A673 (cell line): ENCODE measurements around the gene SLC39A13. TPM values are rescaled to one million over a fixed set of nuclear protein-coding genes. Genes with fewer than 3 reads are reported as not detected.

Experiments
- BruUV-seq: library from RNA; stranded (reverse); fragments of 400-500 nt; replicated peaks from 2 replicates; lab custom pipeline; 2021; lab: Mats Ljungman, UMichigan
- CTCF ChIA-PET: fragments of 300-600 bp; sonication (Branson Sonifier 250); formaldehyde crosslinking; loops from one replicate; lab custom pipeline; 2022; ENCODE audit warnings: antibody characterized with exemption; lab: Charles Lee
- POLR2A ChIA-PET: fragments of 300-600 bp; sonication (Branson Sonifier 250); formaldehyde crosslinking; loops from one replicate; lab custom pipeline; 2022; ENCODE audit warnings: antibody characterized with exemption; ENCODE audit not compliant: low non-redundant PET; lab: Charles Lee
- DNase-seq: peaks from one replicate; pipeline ENCODE4 v3.0.0-alpha.2; 2015; ENCODE audit warnings: low spot score
- H3K27ac ChIP-seq: fragments of 200-600 bp; sonication (generic); 2 replicates; pipeline ENCODE4 v1.5.1; 2016; ENCODE audit warnings: mixed run types, low read depth, mild to moderate bottlenecking, mixed read lengths, antibody characterized with exemption, low read length; ENCODE audit not compliant: poor library complexity, severe bottlenecking
- H3K27me3 ChIP-seq: fragments of 200-600 bp; sonication (generic); replicated peaks from 2 replicates; pipeline ENCODE4 v1.6.1; 2017; ENCODE audit warnings: mixed run types, low read depth, mild to moderate bottlenecking, mixed read lengths, antibody characterized with exemption, low read length; ENCODE audit not compliant: insufficient read depth, poor library complexity
- H3K36me3 ChIP-seq: fragments of 200-600 bp; sonication (generic); 2 replicates; pipeline ENCODE4 v1.6.1; 2016; ENCODE audit warnings: mixed run types, mild to moderate bottlenecking, mixed read lengths, antibody characterized with exemption, low read length; ENCODE audit not compliant: insufficient read depth, poor library complexity, severe bottlenecking
- H3K4me1 ChIP-seq: fragments of 200-600 bp; sonication (generic); 2 replicates; pipeline ENCODE4 v1.6.1; 2017; ENCODE audit warnings: mixed run types, mild to moderate bottlenecking, mixed read lengths, antibody characterized with exemption, low read length; ENCODE audit not compliant: insufficient read depth, poor library complexity, severe bottlenecking
- H3K4me3 ChIP-seq: fragments of 200-600 bp; sonication (generic); 2 replicates; pipeline ENCODE4 v1.5.1; 2016; ENCODE audit warnings: low read depth, mixed run types, mild to moderate bottlenecking, mixed read lengths, low read length; ENCODE audit not compliant: poor library complexity, severe bottlenecking
- H3K9me3 ChIP-seq: fragments of 200-600 bp; sonication (generic); 2 replicates; pipeline ENCODE4 v1.6.1; 2016; ENCODE audit warnings: mixed run types, low read depth, mild to moderate bottlenecking, mixed read lengths, antibody characterized with exemption, low read length; ENCODE audit not compliant: poor library complexity, severe bottlenecking
- EZH2 ChIP-seq: fragments of 200-600 bp; sonication (generic); IDR thresholded peaks from 2 replicates; pipeline ENCODE4 v1.6.1; 2017; ENCODE audit warnings: borderline replicate concordance, low read depth, mild to moderate bottlenecking, mixed read lengths, antibody characterized with exemption, low read length; ENCODE audit not compliant: poor library complexity, severe bottlenecking
- intact Hi-C: fragments of 100-400 bp; cut with micrococcal nuclease; formaldehyde crosslinking; loops from one replicate; pipeline ENCODE4 v1.10.0; 2022; ENCODE audit not compliant: unreplicated experiment
- total RNA-seq: library from RNA; stranded (reverse); gene quantifications from 2 replicates; pipeline ENCODE4 v1.2.3, GENCODE V29; 2021
- TF ChIP-seq, protein P1 (sequence below): fragments of 300-800, 200-600 bp; sonication (generic); conservative IDR thresholded peaks from 2 replicates; pipeline ENCODE4 v1.5.1; 2017; ENCODE audit warnings: low read depth, mild to moderate bottlenecking, antibody characterized with exemption, low read length, moderate library complexity, mixed read lengths

SLC39A13 gene
- total RNA-seq, 1 experiment from 2014 or later, result 53.3 TPM

GRCh38 chr11:47445840-47446239, 37.5 kb downstream of the SLC39A13 start:
- Histone ChIP-seq H3K27ac (no peak overlapping the region), H3K27me3 (no peaks in the 10 kb centered on the region), H3K4me3 (no peak overlapping the region), H3K36me3 (no peaks in the 10 kb centered on the region), H3K4me1 (no peaks in the 10 kb centered on the region), H3K9me3 (no peaks in the 10 kb centered on the region)
- intact Hi-C loops, result no loop called here
- no peak for TF ChIP-seq EZH2
- TF ChIP-seq, protein P1, sequence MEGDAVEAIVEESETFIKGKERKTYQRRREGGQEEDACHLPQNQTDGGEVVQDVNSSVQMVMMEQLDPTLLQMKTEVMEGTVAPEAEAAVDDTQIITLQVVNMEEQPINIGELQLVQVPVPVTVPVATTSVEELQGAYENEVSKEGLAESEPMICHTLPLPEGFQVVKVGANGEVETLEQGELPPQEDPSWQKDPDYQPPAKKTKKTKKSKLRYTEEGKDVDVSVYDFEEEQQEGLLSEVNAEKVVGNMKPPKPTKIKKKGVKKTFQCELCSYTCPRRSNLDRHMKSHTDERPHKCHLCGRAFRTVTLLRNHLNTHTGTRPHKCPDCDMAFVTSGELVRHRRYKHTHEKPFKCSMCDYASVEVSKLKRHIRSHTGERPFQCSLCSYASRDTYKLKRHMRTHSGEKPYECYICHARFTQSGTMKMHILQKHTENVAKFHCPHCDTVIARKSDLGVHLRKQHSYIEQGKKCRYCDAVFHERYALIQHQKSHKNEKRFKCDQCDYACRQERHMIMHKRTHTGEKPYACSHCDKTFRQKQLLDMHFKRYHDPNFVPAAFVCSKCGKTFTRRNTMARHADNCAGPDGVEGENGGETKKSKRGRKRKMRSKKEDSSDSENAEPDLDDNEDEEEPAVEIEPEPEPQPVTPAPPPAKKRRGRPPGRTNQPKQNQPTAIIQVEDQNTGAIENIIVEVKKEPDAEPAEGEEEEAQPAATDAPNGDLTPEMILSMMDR, result no peak
- no peak for DNase-seq
- CTCF ChIA-PET, result interaction anchor here (0.6 to 0.7 kb wide), 2 partner anchors 21 to 33 kb away, joined by 3 read pairs; no protein-coding TSS in a partner anchor
- POLR2A ChIA-PET, result no interaction called here
- BruUV-seq, result no TSS peak

DNA sequence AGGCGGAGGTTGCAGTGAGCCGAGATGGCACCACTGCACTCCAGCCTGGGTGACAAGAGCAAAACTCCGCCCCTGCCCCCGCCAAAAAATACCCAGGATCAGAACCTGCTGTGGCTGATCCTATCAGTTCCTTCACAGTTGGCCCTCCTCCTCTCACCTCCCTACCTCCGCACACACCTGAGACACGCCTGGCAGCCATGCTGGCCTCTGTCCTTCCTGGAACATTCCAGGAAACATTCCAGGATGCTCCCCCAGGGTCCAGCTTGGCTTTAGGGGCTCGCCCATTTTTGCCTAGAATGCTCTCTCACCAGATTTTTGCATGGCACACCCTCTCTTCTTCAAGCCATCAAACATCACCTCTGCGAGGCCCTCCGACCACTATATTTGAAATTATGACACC, 38.4 kb downstream of the SLC39A13 start:
- H3K36me3 ChIP-seq, result no peaks in the 10 kb centered on the region
- CTCF ChIA-PET, result no interaction called here
- no TSS peak for BruUV-seq
- no peaks in the 10 kb centered on the region for H3K27me3 ChIP-seq
- no peak overlapping the region for H3K27ac ChIP-seq
- no peak for TF ChIP-seq EZH2
- TF ChIP-seq, protein P1, result no peak
- H3K9me3 ChIP-seq, result no peaks in the 10 kb centered on the region
- no peak for DNase-seq
- intact Hi-C loops, result no loop called here
- no peaks in the 10 kb centered on the region for H3K4me1 ChIP-seq
- no peak overlapping the region for H3K4me3 ChIP-seq
- POLR2A ChIA-PET, result no interaction called here

DNA sequence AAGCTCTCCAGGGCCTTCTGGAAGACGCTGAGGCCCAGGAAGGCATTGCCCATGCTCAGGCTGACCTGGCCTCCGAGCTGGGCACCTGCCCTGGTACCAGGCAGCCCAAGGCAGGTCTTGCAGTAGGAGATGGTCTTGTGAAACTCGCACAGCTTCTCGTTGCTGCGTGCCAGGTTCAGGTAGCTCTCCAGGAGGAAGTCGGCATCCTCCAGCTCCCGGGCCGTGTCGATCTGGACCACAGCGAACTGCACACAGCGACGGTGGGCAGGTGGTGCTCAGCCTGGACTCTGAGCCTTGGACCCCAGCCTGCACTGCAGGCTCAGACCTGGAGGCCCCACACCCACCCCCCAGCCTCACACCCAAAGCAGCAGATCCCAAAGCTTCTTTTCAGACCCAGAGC, 39.5 kb downstream of the SLC39A13 start:
- intact Hi-C loops, result no loop called here
- ChIA-PET POLR2A (interaction anchor here (0.5 kb wide), 1 partner anchor 488 kb away, joined by 17 read pairs; no protein-coding TSS in a partner anchor), CTCF (no interaction called here)
- no peak overlapping the region for H3K4me3 ChIP-seq
- no peaks in the 10 kb centered on the region for H3K9me3 ChIP-seq
- H3K27me3 ChIP-seq, result no peaks in the 10 kb centered on the region
- no peaks in the 10 kb centered on the region for H3K4me1 ChIP-seq
- H3K36me3 ChIP-seq, result no peaks in the 10 kb centered on the region
- no peak for DNase-seq
- no peak overlapping the region for H3K27ac ChIP-seq
- TF ChIP-seq, protein P1, result no peak
- no peak for TF ChIP-seq EZH2
- BruUV-seq, result no TSS peak
